Measurements from ENCODE around the gene KDM4B. TPM values are rescaled to one million over a fixed set of nuclear protein-coding genes. Genes with fewer than 3 reads are reported as not detected.

The KDM4B gene
- total and polyA plus RNA-seq, 2 of the 8 experiments (the other 6 are each of a cell fraction or from before 2014, with no cell fraction given), result 12.0 to 31.9 TPM

DNA sequence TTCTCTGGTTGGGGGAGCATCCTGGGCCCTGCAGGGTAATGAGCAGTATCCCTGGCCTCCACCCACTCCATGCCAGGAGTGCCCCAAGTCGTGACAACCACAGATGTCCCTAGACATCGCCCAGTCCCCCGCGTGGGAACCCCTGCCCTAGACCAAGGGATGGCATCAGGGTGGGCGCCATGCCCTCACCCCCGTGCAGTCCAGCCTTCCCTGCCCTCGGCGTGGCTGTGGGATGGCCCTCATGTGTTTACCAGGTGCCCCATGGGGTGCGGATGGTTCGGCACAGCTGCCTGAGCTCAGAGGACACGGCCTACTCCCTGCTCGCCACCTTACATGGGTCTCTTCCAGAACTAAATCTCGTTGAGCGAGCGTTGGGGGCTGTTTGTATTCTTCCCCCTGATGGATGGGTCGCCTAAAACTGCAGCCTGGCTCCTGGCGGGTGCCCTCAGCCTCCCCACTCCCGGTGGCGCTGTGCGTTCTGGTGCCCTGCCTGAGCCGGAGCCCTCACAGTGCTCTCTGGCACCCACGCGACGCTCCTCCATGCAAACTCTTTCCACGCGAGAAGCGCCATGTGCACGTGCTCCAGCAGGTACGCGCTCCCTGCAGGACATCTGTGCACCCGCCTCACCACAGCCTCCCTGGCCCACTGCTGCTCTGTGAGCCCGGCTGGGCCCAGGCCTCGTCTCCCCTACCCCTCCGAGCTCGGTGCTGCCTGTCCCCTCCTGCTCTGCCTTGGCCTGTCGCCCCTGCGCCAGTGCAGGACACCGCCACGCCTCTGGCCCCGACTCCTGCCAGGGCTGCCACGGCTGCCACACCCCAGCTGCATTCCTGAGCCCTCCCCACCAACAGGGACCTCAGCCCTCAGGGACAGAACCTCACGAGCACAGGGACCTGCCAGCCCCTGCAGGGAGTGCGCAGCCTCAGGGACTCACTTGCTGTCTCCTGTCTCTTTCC is 145.0 kb downstream of the KDM4B start:
- Histone ChIP-seq H3K79me1 (ENCODE audit: low read depth, low read length) (peaks cover 2% of the 10 kb centered on the region; the same call in 1 of the 2 replicates), H3K79me2 (ENCODE audit: control insufficient read depth in 1 of 2, insufficient read depth in 2 of 2, low read length in 2 of 2) (no peaks in the 10 kb centered on the region), H3K56ac (replicated peaks; ENCODE audit: insufficient read length, low read depth, low read length) (peak overlapping the region; percentile 22), H3K4me2 (ENCODE audit: insufficient read depth in 1 of 2, low read depth in 2 of 2, low read length in 2 of 2) (no peak overlapping the region; a peak in 1 of 4 replicates), H3K18ac (ENCODE audit: extremely low read depth, low read length) (no peak overlapping the region; the same call in 1 of the 2 replicates), H3K23ac (ENCODE audit: insufficient read length) (no peak overlapping the region), H4K8ac (ENCODE audit: extremely low read depth, insufficient read depth, low read length) (peak overlapping the region; percentile 29), H3K27ac (ENCODE audit: low read depth, low read length) (peak overlapping the region; percentile 47; the same call in 1 of the 2 replicates), H3K36me3 (ENCODE audit: control insufficient read depth in 2 of 4, insufficient read depth in 4 of 4, low read length in 3 of 4) (no peaks in the 10 kb centered on the region), H4K20me1 (replicated peaks in 1 of 2; ENCODE audit: control insufficient read depth in 1 of 2, insufficient read depth in 2 of 2, low read length in 2 of 2) (peaks cover 0 to 1% of the 10 kb centered on the region in 2 experiments), H3K9me3 (ENCODE audit: insufficient read depth in 2 of 2, low read depth in 1 of 2, low read length in 1 of 2) (peaks cover 0 to 2% of the 10 kb centered on the region in 2 experiments; a peak in 1 of 4 replicates), H2BK12ac (ENCODE audit: low read depth, low read length) (0 out of 2 replicates have a peak overlapping the region, but pooled peaks have one; percentile 27), H2BK20ac (ENCODE audit: low read length) (0 out of 2 replicates have a peak overlapping the region, but pooled peaks have one; percentile 72), H3K4me3 (ENCODE audit: extremely low read depth in 1 of 4, insufficient read depth in 2 of 4, low read depth in 3 of 4, low read length in 4 of 4) (no peak overlapping the region), H3K4me1 (replicated peaks in 1 of 4; ENCODE audit: control insufficient read depth in 3 of 4, insufficient read depth in 4 of 4, low read length in 3 of 4) (peaks cover 0 to 39% (median 26%) of the 10 kb centered on the region in 4 experiments; a peak in 6 of 7 replicates), H2BK120ac (replicated peaks; ENCODE audit: low read depth, low read length) (peak overlapping the region; percentile 63), H4K91ac (replicated peaks; ENCODE audit: insufficient read length, low read length) (peak overlapping the region; percentile 75), H3K23me2 (ENCODE audit: low read depth, low read length) (no peaks in the 10 kb centered on the region), H3K9ac (replicated peaks in 1 of 4; ENCODE audit: extremely low read depth in 1 of 4, low read depth in 3 of 4, low read length in 3 of 4) (no peak overlapping the region), H2BK5ac (ENCODE audit: low read depth, low read length) (peak overlapping the region; percentile 78), H3K27me3 (replicated peaks in 1 of 4; ENCODE audit: control insufficient read depth in 3 of 4, extremely low read depth in 1 of 4, insufficient read depth in 3 of 4, low read length in 3 of 4) (no peaks in the 10 kb centered on the region), H2AK5ac (ENCODE audit: low read depth, low read length) (peak overlapping the region; percentile 86; the same call in 1 of the 2 replicates), H4K5ac (ENCODE audit: insufficient read length, low read depth, low read length) (peak overlapping the region; percentile 58), H3K14ac (ENCODE audit: insufficient read length) (no peak overlapping the region), H2AFZ (ENCODE audit: low read length) (no peak overlapping the region), H3K4ac (replicated peaks; ENCODE audit: insufficient read length, low read depth, low read length) (peak overlapping the region; percentile 79), H2BK15ac (ENCODE audit: low read length) (no peak overlapping the region)
- DNase-seq (ENCODE audit: low read depth in 1 of 2, low spot score in 2 of 2), result no peak
- ChIA-PET POLR2A (ENCODE audit: partially characterized antibody) (interaction anchor here (0.6 to 1.1 kb wide), 3 partner anchors 10 to 89 kb away, joined by 3 to 4 read pairs (median 4); no protein-coding TSS in a partner anchor), CTCF (ENCODE audit: partially characterized antibody) (interaction anchor here (1.0 to 9.5 kb wide), 8 partner anchors 11 to 76 kb away, joined by 3 to 73 read pairs (median 6); no protein-coding TSS in a partner anchor)
- FAIRE-seq, result no peak
- WGBS, 2 experiments (ENCODE audit: extremely low coverage in 1 of 2, insufficient coverage in 1 of 2, insufficient read length in 1 of 2, insufficient replicate concordance in 2 of 2, low coverage in 1 of 2, low lambda C conversion rate in 2 of 2, missing lambda C conversion rate in 1 of 2), result 91% methylated on average over 43 of the region's 43 CpGs; no CpG with 5 or more reads in 1 of the 2 experiments
- TF ChIP-seq BCL11A (IDR thresholded peaks at IDR 0.05; ENCODE audit: low read depth in 2 of 2, low read length in 2 of 2) (no peak), CBX5 (IDR thresholded peaks at IDR 0.05; ENCODE audit: low read depth, low read length) (no peak), PHF8 (conservative IDR thresholded peaks at IDR 0.05; ENCODE audit: low read depth, low read length) (no peak), ASH2L (IDR thresholded peaks at IDR 0.05; ENCODE audit: low read length) (no peak), HDAC2 (IDR thresholded peaks at IDR 0.05; ENCODE audit: borderline replicate concordance in 1 of 2, low read depth in 2 of 2, low read length in 2 of 2) (no peak)
- TF ChIP-seq, protein P1, sequence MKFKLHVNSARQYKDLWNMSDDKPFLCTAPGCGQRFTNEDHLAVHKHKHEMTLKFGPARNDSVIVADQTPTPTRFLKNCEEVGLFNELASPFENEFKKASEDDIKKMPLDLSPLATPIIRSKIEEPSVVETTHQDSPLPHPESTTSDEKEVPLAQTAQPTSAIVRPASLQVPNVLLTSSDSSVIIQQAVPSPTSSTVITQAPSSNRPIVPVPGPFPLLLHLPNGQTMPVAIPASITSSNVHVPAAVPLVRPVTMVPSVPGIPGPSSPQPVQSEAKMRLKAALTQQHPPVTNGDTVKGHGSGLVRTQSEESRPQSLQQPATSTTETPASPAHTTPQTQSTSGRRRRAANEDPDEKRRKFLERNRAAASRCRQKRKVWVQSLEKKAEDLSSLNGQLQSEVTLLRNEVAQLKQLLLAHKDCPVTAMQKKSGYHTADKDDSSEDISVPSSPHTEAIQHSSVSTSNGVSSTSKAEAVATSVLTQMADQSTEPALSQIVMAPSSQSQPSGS (IDR thresholded peaks at IDR 0.05; ENCODE audit: low read length), result no peak
